Activated CD8-positive, alpha-beta memory T cell treated with anti-CD3 and anti-CD28 coated beads, Interleukin-2, amount 50 U/mL, for 48 hours (primary cell): ENCODE results near the gene BDKRB1.

ENCODE experiments used
- DNase-seq: peaks from one replicate; pipeline ENCODE4 v3.0.0-alpha.2; 2020

BDKRB1 gene

GRCh38 chr14:96255501-96256366 is at the start of gene BDKRB1:
BDKRB1 (plus strand) TSS chr14:96256210; CDS start chr14:96263683, 7,473 bp downstream.
- no peak for DNase-seq

GRCh38 chr14:96206461-96206860 is 49.5 kb upstream of the BDKRB1 start:
- DNase-seq, result no peak

GRCh38 chr14:96207686-96208085 is 48.3 kb upstream of the BDKRB1 start:
- DNase-seq, result no peak

GRCh38 chr14:96208739-96209138 is 47.3 kb upstream of the BDKRB1 start:
- DNase-seq, result no peak

GRCh38 chr14:96212140-96212539 is 43.9 kb upstream of the BDKRB1 start:
- no peak for DNase-seq

- DNase-seq, result no peak
Measured at GRCh38 chr14:96212896-96213295, 43.1 kb upstream of the BDKRB1 start.

GRCh38 chr14:96213871-96214465 is 42.0 kb upstream of the BDKRB1 start:
- no peak for DNase-seq

GRCh38 chr14:96214793-96215192 is 41.2 kb upstream of the BDKRB1 start:
- no peak for DNase-seq

- DNase-seq, result no peak
Measured at GRCh38 chr14:96215452-96216244, 40.4 kb upstream of the BDKRB1 start.

GRCh38 chr14:96216627-96217026 is 39.4 kb upstream of the BDKRB1 start:
- no peak for DNase-seq

- DNase-seq, result no peak
Measured at GRCh38 chr14:96217376-96217913, 38.6 kb upstream of the BDKRB1 start.

GRCh38 chr14:96221109-96221650 is 34.8 kb upstream of the BDKRB1 start:
- DNase-seq, result no peak

GRCh38 chr14:96221841-96222240 is 34.2 kb upstream of the BDKRB1 start:
- no peak for DNase-seq

GRCh38 chr14:96224480-96225096 is 31.4 kb upstream of the BDKRB1 start:
- no peak for DNase-seq

- no peak for DNase-seq
Measured at GRCh38 chr14:96225213-96225612, 30.8 kb upstream of the BDKRB1 start.

GRCh38 chr14:96225745-96226151 is 30.3 kb upstream of the BDKRB1 start:
- DNase-seq, result no peak

- DNase-seq, result no peak
Measured at GRCh38 chr14:96227428-96227827, 28.6 kb upstream of the BDKRB1 start.

- no peak for DNase-seq
Measured at GRCh38 chr14:96229315-96229714, 26.7 kb upstream of the BDKRB1 start.

- DNase-seq, result no peak
Measured at GRCh38 chr14:96231056-96231455, 25.0 kb upstream of the BDKRB1 start.

GRCh38 chr14:96231526-96232130 is 24.4 kb upstream of the BDKRB1 start:
- no peak for DNase-seq

GRCh38 chr14:96232506-96232905 is 23.5 kb upstream of the BDKRB1 start:
- no peak for DNase-seq

- no peak for DNase-seq
Measured at GRCh38 chr14:96233661-96234060, 22.3 kb upstream of the BDKRB1 start.
